Panc1 (cell line): ENCODE measurements around the gene CFAP298. TPM values are rescaled to one million over a fixed set of nuclear protein-coding genes. Genes with fewer than 3 reads are reported as not detected.
A peak's percentile ranks its signal among the peaks of the same experiment; 100 is the strongest.

ENCODE experiments used
- ATAC-seq: fragments of 200-7000 bp; cut with Tn5 transposase; 2 replicates; pipeline ENCODE4 v1.9.1; 2020; ENCODE audit warnings: mild to moderate bottlenecking, moderate library complexity
- BruUV-seq: library from RNA; stranded (reverse); fragments of 400-500 nt; replicated peaks from 2 replicates; lab custom pipeline; 2021; lab: Mats Ljungman, UMichigan
- CTCF ChIA-PET: fragments of 300-600 bp; sonication (Branson Sonifier 250); formaldehyde crosslinking; loops from one replicate; lab custom pipeline; 2022; ENCODE audit warnings: antibody characterized with exemption; lab: Charles Lee
- POLR2A ChIA-PET: fragments of 300-600 bp; sonication (Branson Sonifier 250); formaldehyde crosslinking; loops from one replicate; lab custom pipeline; 2022; ENCODE audit warnings: antibody characterized with exemption; lab: Charles Lee
- DNase-seq: peaks from one replicate; pipeline ENCODE4 v3.0.0-alpha.2; 2010; ENCODE audit warnings: low read depth, low spot score
- H3K27ac ChIP-seq: 2 replicates; pipeline ENCODE4 v1.5.1; 2011; ENCODE audit warnings: mild to moderate bottlenecking, low read length, inconsistent platforms
- H3K27me3 ChIP-seq: fragments of 200-500 bp; sonication (Bioruptor generic); 2 replicates; pipeline ENCODE4 v1.6.0; 2014; ENCODE audit warnings: low read length, inconsistent platforms; ENCODE audit not compliant: control insufficient read depth, insufficient read depth
- H3K36me3 ChIP-seq: fragments of 200-500 bp; sonication (Bioruptor generic); 2 replicates; pipeline ENCODE4 v1.5.1; 2014; ENCODE audit warnings: inconsistent platforms, mild to moderate bottlenecking, low read length, moderate library complexity; ENCODE audit not compliant: control insufficient read depth, insufficient read depth
- H3K4me1 ChIP-seq: 2 replicates; pipeline ENCODE4 v1.5.1; 2011; ENCODE audit warnings: inconsistent platforms, mild to moderate bottlenecking, low read length, moderate library complexity; ENCODE audit not compliant: control insufficient read depth, insufficient read depth
- H3K4me3 ChIP-seq, 2 experiments: 2 replicates each; pipeline ENCODE4 v1.5.1; 2011 to 2012; ENCODE audit warnings: low read depth in 2 of 2, low read length in 2 of 2, mild to moderate bottlenecking in 2 of 2, inconsistent platforms in 1 of 2, moderate library complexity in 1 of 2
- H3K9me3 ChIP-seq: fragments of 200-500 bp; sonication (Bioruptor generic); 2 replicates; pipeline ENCODE4 v1.5.1; 2014; ENCODE audit warnings: low read depth, mild to moderate bottlenecking, inconsistent platforms, low read length, moderate library complexity; ENCODE audit not compliant: control insufficient read depth, insufficient read depth
- POLR2AphosphoS5 ChIP-seq: IDR thresholded peaks from 2 replicates; pipeline ENCODE4 v1.6.1; 2012; ENCODE audit warnings: mild to moderate bottlenecking, low read depth, low read length, moderate library complexity
- SIN3A ChIP-seq: IDR thresholded peaks from 2 replicates; pipeline ENCODE4 v1.6.1; 2012; ENCODE audit warnings: low read depth, mild to moderate bottlenecking, low read length, moderate library complexity, borderline replicate concordance; ENCODE audit not compliant: insufficient read depth
- TCF7L2 ChIP-seq: IDR thresholded peaks from 2 replicates; pipeline ENCODE4 v1.6.1; 2011; ENCODE audit warnings: mild to moderate bottlenecking, low read depth, low read length, inconsistent platforms
- in situ Hi-C: cut with HindIII; loops from 2 replicates; pipeline ENCODE4 v1.10.0; 2016; ENCODE audit warnings: low sequenced_read_pairs, low pct_unique_long_range_greater_than_20kb
- intact Hi-C: fragments of 100-400 bp; cut with micrococcal nuclease; formaldehyde crosslinking; loops from one replicate; pipeline ENCODE4 v1.10.0; 2022; ENCODE audit not compliant: unreplicated experiment
- total RNA-seq: library from RNA; stranded (reverse); gene quantifications from one replicate; pipeline ENCODE4 v1.2.1, GENCODE V29; 2021; ENCODE audit not compliant: unreplicated experiment
- TF ChIP-seq, protein P1 (sequence below), 2 experiments: IDR thresholded peaks; 2 replicates each; pipeline ENCODE4 v1.6.1; 2011 to 2012; ENCODE audit warnings: low read depth in 2 of 2, control low read depth in 1 of 2, low read length in 1 of 2, mild to moderate bottlenecking in 1 of 2, moderate library complexity in 1 of 2; ENCODE audit not compliant: insufficient read depth in 1 of 2
- TF ChIP-seq, protein P2 (sequence below): fragments of 450-650 bp; IDR thresholded peaks from 2 replicates; pipeline ENCODE4 v1.5.1; 2017; ENCODE audit warnings: mild to moderate bottlenecking

CFAP298 gene
- total RNA-seq, 1 experiment from 2014 or later = 42.0 TPM

DNA sequence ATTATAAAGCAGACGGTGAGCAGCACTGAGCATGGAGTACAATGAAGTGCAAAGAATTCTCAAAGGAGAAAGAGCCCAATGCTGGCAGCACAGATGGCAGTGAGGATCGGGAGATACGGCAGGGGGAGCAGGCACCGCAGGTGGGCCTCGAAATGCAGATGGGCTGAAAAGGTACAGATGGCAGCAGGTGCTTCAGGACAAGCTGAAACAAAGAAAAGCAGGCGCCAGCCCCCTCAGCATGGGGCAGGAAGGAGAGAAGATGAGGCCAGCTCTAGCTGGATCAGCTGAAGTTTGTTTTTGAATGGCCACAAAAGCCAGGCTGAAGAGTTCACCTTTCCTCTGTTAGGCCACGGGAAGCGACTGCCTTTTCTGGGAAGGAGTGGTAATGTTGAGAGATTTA lies 7.7 kb downstream of the CFAP298 start:
- no TSS peak for BruUV-seq
- Histone ChIP-seq H3K27ac (no peak overlapping the region), H3K4me3 (no peak overlapping the region), H3K27me3 (no peaks in the 10 kb centered on the region), H3K4me1 (no peaks in the 10 kb centered on the region), H3K9me3 (no peaks in the 10 kb centered on the region), H3K36me3 (peaks cover 18% of the 10 kb centered on the region)
- intact Hi-C loops (no loop called here), in situ Hi-C loops (no loop called here)
- no peak for DNase-seq
- ChIA-PET CTCF (no interaction called here), POLR2A (interaction anchor here (0.6 kb wide), 1 partner anchor 206 kb away, joined by 3 read pairs; no protein-coding TSS in a partner anchor)
- TF ChIP-seq, protein P1, sequence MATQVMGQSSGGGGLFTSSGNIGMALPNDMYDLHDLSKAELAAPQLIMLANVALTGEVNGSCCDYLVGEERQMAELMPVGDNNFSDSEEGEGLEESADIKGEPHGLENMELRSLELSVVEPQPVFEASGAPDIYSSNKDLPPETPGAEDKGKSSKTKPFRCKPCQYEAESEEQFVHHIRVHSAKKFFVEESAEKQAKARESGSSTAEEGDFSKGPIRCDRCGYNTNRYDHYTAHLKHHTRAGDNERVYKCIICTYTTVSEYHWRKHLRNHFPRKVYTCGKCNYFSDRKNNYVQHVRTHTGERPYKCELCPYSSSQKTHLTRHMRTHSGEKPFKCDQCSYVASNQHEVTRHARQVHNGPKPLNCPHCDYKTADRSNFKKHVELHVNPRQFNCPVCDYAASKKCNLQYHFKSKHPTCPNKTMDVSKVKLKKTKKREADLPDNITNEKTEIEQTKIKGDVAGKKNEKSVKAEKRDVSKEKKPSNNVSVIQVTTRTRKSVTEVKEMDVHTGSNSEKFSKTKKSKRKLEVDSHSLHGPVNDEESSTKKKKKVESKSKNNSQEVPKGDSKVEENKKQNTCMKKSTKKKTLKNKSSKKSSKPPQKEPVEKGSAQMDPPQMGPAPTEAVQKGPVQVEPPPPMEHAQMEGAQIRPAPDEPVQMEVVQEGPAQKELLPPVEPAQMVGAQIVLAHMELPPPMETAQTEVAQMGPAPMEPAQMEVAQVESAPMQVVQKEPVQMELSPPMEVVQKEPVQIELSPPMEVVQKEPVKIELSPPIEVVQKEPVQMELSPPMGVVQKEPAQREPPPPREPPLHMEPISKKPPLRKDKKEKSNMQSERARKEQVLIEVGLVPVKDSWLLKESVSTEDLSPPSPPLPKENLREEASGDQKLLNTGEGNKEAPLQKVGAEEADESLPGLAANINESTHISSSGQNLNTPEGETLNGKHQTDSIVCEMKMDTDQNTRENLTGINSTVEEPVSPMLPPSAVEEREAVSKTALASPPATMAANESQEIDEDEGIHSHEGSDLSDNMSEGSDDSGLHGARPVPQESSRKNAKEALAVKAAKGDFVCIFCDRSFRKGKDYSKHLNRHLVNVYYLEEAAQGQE (IDR thresholded peaks at IDR 0.05; ENCODE audit: insufficient read depth in 1 of 2, low read depth in 2 of 2, low read length in 1 of 2) = no peak
- TF ChIP-seq TCF7L2 (no peak), SIN3A (no peak), POLR2AphosphoS5 (no peak)
- TF ChIP-seq, protein P2, sequence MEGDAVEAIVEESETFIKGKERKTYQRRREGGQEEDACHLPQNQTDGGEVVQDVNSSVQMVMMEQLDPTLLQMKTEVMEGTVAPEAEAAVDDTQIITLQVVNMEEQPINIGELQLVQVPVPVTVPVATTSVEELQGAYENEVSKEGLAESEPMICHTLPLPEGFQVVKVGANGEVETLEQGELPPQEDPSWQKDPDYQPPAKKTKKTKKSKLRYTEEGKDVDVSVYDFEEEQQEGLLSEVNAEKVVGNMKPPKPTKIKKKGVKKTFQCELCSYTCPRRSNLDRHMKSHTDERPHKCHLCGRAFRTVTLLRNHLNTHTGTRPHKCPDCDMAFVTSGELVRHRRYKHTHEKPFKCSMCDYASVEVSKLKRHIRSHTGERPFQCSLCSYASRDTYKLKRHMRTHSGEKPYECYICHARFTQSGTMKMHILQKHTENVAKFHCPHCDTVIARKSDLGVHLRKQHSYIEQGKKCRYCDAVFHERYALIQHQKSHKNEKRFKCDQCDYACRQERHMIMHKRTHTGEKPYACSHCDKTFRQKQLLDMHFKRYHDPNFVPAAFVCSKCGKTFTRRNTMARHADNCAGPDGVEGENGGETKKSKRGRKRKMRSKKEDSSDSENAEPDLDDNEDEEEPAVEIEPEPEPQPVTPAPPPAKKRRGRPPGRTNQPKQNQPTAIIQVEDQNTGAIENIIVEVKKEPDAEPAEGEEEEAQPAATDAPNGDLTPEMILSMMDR = no peak
- no peak for ATAC-seq

DNA sequence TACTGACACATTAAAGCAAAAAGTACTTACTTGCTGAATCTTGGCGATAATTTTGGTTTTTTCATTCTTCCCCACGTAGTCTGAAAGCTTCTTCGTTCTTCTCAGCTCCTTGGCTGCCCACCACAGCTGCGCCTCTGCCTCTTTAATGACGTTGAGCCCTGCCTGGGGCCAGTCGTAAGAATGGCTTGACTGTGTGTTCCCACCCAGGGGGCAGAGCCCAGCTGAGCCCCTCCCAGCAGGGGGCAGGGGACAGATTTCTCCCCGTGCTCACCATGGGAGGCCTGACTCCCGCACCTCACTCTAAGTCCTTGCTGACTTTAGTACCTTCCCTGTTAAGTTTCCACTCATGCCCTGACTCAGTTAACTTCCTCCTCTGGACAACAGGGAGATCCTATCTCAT lies 9.0 kb downstream of the CFAP298 start:
- intact Hi-C loops = no loop called here
- POLR2A ChIA-PET = no interaction called here

DNA sequence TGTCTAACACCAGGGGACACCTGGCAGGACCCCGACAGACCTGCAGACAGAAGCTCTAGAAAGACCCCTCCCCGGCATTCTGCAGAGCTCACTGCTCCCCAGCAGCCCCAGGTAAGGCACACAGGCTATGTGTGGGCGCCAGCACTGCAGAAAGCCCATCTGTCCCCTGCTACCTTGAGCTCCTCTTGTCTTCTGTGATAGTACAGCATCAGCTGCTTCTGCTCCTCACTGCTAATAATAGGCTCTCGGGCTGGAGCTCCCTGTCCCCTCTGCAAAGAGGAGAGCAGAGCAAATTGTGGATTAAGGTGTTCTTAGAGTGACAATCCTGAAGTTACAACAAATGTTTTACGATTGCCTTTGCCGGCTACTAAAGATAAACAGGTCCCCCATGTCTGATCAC lies 10.1 kb downstream of the CFAP298 start:
- ATAC-seq (peak; percentile 50; the same call in 1 of the 2 replicates), DNase-seq (no peak)
- peaks cover 2% of the 10 kb centered on the region; the same call in 1 of the 2 replicates for H3K4me1 ChIP-seq
- TF ChIP-seq, protein P2 = no peak
- TF ChIP-seq SIN3A = no peak
- peaks cover 9% of the 10 kb centered on the region for H3K36me3 ChIP-seq
- intact Hi-C loops = no loop called here
- no peak overlapping the region for H3K4me3 ChIP-seq
- H3K27me3 ChIP-seq = no peaks in the 10 kb centered on the region
- in situ Hi-C loops = no loop called here
- no peaks in the 10 kb centered on the region for H3K9me3 ChIP-seq
- H3K27ac ChIP-seq = no peak overlapping the region
- POLR2A ChIA-PET = no interaction called here
- BruUV-seq = no TSS peak
- CTCF ChIA-PET = interaction anchor here (0.6 to 1.2 kb wide), 2 partner anchors 157 to 210 kb away, joined by 3 to 4 read pairs; no protein-coding TSS in a partner anchor

More for the DNA sequence above, 9.0 kb downstream of the CFAP298 start:
- no peak overlapping the region for H3K27ac ChIP-seq
- in situ Hi-C loops = no loop called here
- CTCF ChIA-PET = no interaction called here
- DNase-seq = no peak
- ATAC-seq = no peak
- no peaks in the 10 kb centered on the region for H3K27me3 ChIP-seq
- no peaks in the 10 kb centered on the region for H3K9me3 ChIP-seq
- H3K36me3 ChIP-seq = peaks cover 12% of the 10 kb centered on the region
- no peak for TF ChIP-seq SIN3A
- no peak for TF ChIP-seq TCF7L2
- no peak for TF ChIP-seq POLR2AphosphoS5
- BruUV-seq = no TSS peak
- no peaks in the 10 kb centered on the region for H3K4me1 ChIP-seq
- H3K4me3 ChIP-seq = no peak overlapping the region
